K562 (cell line): Measurements from ENCODE around the gene CEBPZ. TPM values are rescaled to one million over a fixed set of nuclear protein-coding genes. Genes with fewer than 3 reads are reported as not detected.

Source experiments
- ATAC-seq: fragments of 200-7000 bp; cut with Tn5 transposase; 3 replicates; pipeline ENCODE4 v1.9.1; 2020; ENCODE audit warnings: moderate library complexity
- BruUV-seq: library from RNA; stranded (reverse); fragments of 400-500 nt; replicated peaks from 2 replicates; lab custom pipeline; 2021; lab: Mats Ljungman, UMichigan
- CTCF ChIA-PET: fragments of 300-600 bp; formaldehyde crosslinking; extraction: SDS; loops from one replicate; lab custom pipeline; 2021; ENCODE audit warnings: low intra/inter-chr PET ratio; lab: Yijun Ruan, JAX
- POLR2A ChIA-PET: fragments of 300-600, 350-650 bp; sonication (Branson Sonifier 250); formaldehyde crosslinking; extraction: SDS; loops from one replicate; lab custom pipeline; 2021; ENCODE audit warnings: antibody characterized with exemption, inconsistent platforms; lab: Yijun Ruan, JAX
- DNase-seq, 4 experiments: peaks; one replicate each; pipeline versions ENCODE4 v3.0.0 to v3.0.0-alpha.2; 2011 to 2018; ENCODE audit warnings: low spot score in 3 of 4, mixed read lengths in 3 of 4; ENCODE audit errors: extremely low read depth in 1 of 4
- FAIRE-seq: peaks from 2 replicates; lab custom pipeline; 2011; peaks lifted over from hg19 to GRCh38; lab: Jason Lieb, UNC
- H2AFZ ChIP-seq: 2 replicates; pipeline ENCODE4 v1.6.0; 2011; ENCODE audit warnings: low read depth, low read length, control low read depth, inconsistent platforms
- H3K27ac ChIP-seq: fragments of 200-600 bp; 3 replicates; pipeline ENCODE4 v1.8.0; 2011; ENCODE audit warnings: low read depth, mild to moderate bottlenecking, control low read depth, inconsistent platforms, low read length, moderate library complexity, mixed read lengths; ENCODE audit errors: extremely low read depth
- H3K27me3 ChIP-seq, 2 experiments: fragments of 300-600 bp in 1 of 2; 2 replicates in 1 of 2; 3 replicates in 1 of 2; pipeline versions ENCODE4 v1.6.0 to v1.8.0; 2011; ENCODE audit warnings: inconsistent platforms in 2 of 2, low read length in 2 of 2, mild to moderate bottlenecking in 1 of 2, mixed read lengths in 1 of 2, moderate library complexity in 1 of 2; ENCODE audit not compliant: control insufficient read depth in 2 of 2, insufficient read depth in 2 of 2
- H3K36me3 ChIP-seq: fragments of 300-600 bp; 3 replicates; pipeline ENCODE4 v1.8.0; 2011; ENCODE audit warnings: mild to moderate bottlenecking, low read length, inconsistent platforms; ENCODE audit not compliant: control insufficient read depth, insufficient read depth
- H3K4me1 ChIP-seq, 2 experiments: fragments of 200-600 bp in 1 of 2; replicated peaks in 1 of 2; 2 replicates in 1 of 2; 3 replicates in 1 of 2; pipeline versions ENCODE4 v1.5.1 to v1.8.0; 2011; ENCODE audit warnings: inconsistent platforms in 2 of 2, low read length in 2 of 2, mild to moderate bottlenecking in 1 of 2, mixed read lengths in 1 of 2, moderate library complexity in 1 of 2; ENCODE audit not compliant: control insufficient read depth in 2 of 2, insufficient read depth in 2 of 2
- H3K4me2 ChIP-seq: 2 replicates; pipeline ENCODE4 v1.6.1; 2011; ENCODE audit warnings: low read length, control low read depth, inconsistent platforms, mixed read lengths; ENCODE audit not compliant: insufficient read depth
- H3K4me3 ChIP-seq: fragments of 200-600 bp; sonication (generic), shearing (Covaris generic); 2 replicates; pipeline ENCODE4 v1.5.1; 2016; ENCODE audit warnings: control low read depth, inconsistent platforms
- H3K79me2 ChIP-seq: fragments of 200-600 bp; 3 replicates; pipeline ENCODE4 v1.8.0; 2011; ENCODE audit warnings: low read length, inconsistent platforms; ENCODE audit not compliant: control insufficient read depth, insufficient read depth
- H3K9ac ChIP-seq, 2 experiments: 2 replicates each; pipeline versions ENCODE4 v1.6.0 to v1.6.1; 2011; ENCODE audit warnings: low read depth in 2 of 2, low read length in 2 of 2, control low read depth in 1 of 2, inconsistent platforms in 1 of 2, mild to moderate bottlenecking in 1 of 2, mixed read lengths in 1 of 2; ENCODE audit not compliant: insufficient read depth in 1 of 2
- H3K9me1 ChIP-seq: one replicate; pipeline ENCODE4 v1.6.0; 2011; ENCODE audit warnings: inconsistent platforms, mild to moderate bottlenecking, low read length, moderate library complexity; ENCODE audit not compliant: control insufficient read depth, insufficient read depth
- H3K9me3 ChIP-seq: replicated peaks from 2 replicates; pipeline ENCODE4 v1.5.1; 2011; ENCODE audit warnings: low read depth, low read length, inconsistent platforms; ENCODE audit not compliant: control insufficient read depth, insufficient read depth
- H4K20me1 ChIP-seq: replicated peaks from 2 replicates; pipeline ENCODE4 v1.6.1; 2011; ENCODE audit warnings: low read length, inconsistent platforms, mixed read lengths; ENCODE audit not compliant: control insufficient read depth, insufficient read depth
- CGGBP1 ChIP-seq: fragments of 250-450 bp; sonication (Bioruptor Pico); IDR thresholded peaks from 2 replicates; pipeline ENCODE4 v1.9.0; 2021; ENCODE audit warnings: mild to moderate bottlenecking
- EHMT2 ChIP-seq: fragments of 450-650 bp; IDR thresholded peaks from 2 replicates; pipeline ENCODE4 v1.6.1; 2018; ENCODE audit warnings: antibody characterized with exemption
- FOXO4 ChIP-seq: fragments of 450-650 bp; formaldehyde crosslinking; IDR thresholded peaks from 2 replicates; pipeline ENCODE4 v1.4.0; 2020; ENCODE audit warnings: mild to moderate bottlenecking, moderate library complexity
- MIER1 ChIP-seq: fragments of 450-650 bp; IDR thresholded peaks from 2 replicates; pipeline ENCODE4 v1.6.1; 2016; ENCODE audit warnings: antibody characterized with exemption, mild to moderate bottlenecking, low read depth
- SMARCC2 ChIP-seq: fragments of 450-650 bp; IDR thresholded peaks from 2 replicates; pipeline ENCODE4 v1.6.1; 2017; ENCODE audit warnings: antibody characterized with exemption, moderate library complexity, mild to moderate bottlenecking, low read depth
- ZNF140 ChIP-seq: fragments of 250-450 bp; sonication (Bioruptor Pico); IDR thresholded peaks from 2 replicates; pipeline ENCODE4 v1.8.0; 2021; ENCODE audit warnings: moderate library complexity, mild to moderate bottlenecking, inconsistent platforms
- WGBS: fragments of 100-300 bp; shearing (Covaris generic); methylation state at CpG from one replicate; pipeline ENCODE4 v1.1.6; 2016; ENCODE audit warnings: low coverage, mixed read lengths; ENCODE audit not compliant: insufficient coverage; ENCODE audit errors: missing lambda C conversion rate; 5-methylcytosine and 5-hydroxymethylcytosine counted together
- in situ Hi-C: fragments of 300-500 bp; cut with MboI; formaldehyde crosslinking; loops from 4 replicates; pipeline ENCODE4 v1.15.0; 2018; ENCODE audit warnings: inconsistent platforms, mixed read lengths
- intact Hi-C: fragments of 100-400 bp; cut with micrococcal nuclease; formaldehyde crosslinking; loops from 2 replicates; pipeline ENCODE4 v1.14.2; 2022
- polyA plus RNA-seq, 8 experiments: library from polyadenylated mRNA; depleted of rRNA in 4 of 8; stranded (reverse) in 5 of 8; unstranded in 3 of 8; fragments of >200 nt; fragmentation: Nextera tagmentation in 2 of 8; fragmentation: Illumina TruSeq in 1 of 8; extraction: Ambion mirVana in 2 of 8; extraction: Trizol in 1 of 8; gene quantifications; 2 replicates each; pipeline versions ENCODE4 v1.2.1 to v1.2.3, GENCODE V29; 2011 to 2014; ENCODE audit warnings: inconsistent platforms in 1 of 8, missing spikeins in 1 of 8
- total RNA-seq, 7 experiments: library from RNA; depleted of rRNA in 6 of 7; stranded (reverse); fragments of >200 nt in 6 of 7; fragmentation: Illumina TruSeq in 2 of 7; extraction: Trizol in 2 of 7; gene quantifications; 2 replicates each; pipeline versions ENCODE4 v1.2.1 to v1.2.3, GENCODE V29; 2011 to 2021; ENCODE audit warnings: low replicate concordance in 1 of 7
- TF ChIP-seq, protein P1 (sequence below), 2 experiments: fragments of 450-650 bp; formaldehyde crosslinking in 1 of 2; IDR thresholded peaks; 2 replicates each; pipeline versions ENCODE4 v1.4.0 to v1.6.1; 2014 to 2020; ENCODE audit warnings: mild to moderate bottlenecking in 2 of 2, borderline replicate concordance in 1 of 2, low read depth in 1 of 2

The CEBPZ gene
- total and polyA plus RNA-seq, 9 of the 15 experiments (the other 6 are each of a cell fraction or from before 2014, with no cell fraction given), result 49.7 to 160 (median 82.8) TPM

DNA sequence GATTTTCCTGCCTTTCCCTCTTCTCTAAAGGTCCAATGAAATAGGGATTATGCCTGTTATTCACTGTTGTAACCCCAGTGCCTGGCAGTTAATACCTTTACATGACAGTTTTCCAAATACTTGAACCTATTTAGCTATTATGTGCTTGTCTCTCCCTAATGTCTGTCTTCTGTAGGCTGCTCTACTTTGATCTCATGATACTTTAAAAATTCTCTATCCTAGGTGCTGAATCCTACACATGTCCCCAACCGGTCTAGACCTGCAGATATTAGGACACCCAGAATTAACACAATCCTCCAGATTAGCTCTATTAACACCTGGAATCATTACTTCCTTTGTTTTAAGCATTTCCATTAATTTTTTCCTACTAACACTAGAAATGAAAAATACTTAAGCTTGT lies 7.3 kb downstream of the CEBPZ start:
- 75% methylated on average over 1 of the region's 1 CpG for WGBS
- no peak overlapping the region for H3K9ac ChIP-seq
- DNase-seq (no peak), FAIRE-seq (no peak), ATAC-seq (peak; percentile 50; the same call in 2 of the 3 replicates)
- TF ChIP-seq SMARCC2 (no peak), MIER1 (peak; percentile 73), EHMT2 (peak; percentile 84), FOXO4 (no peak), CGGBP1 (CRISPR knock-in tag) (no peak), ZNF140 (CRISPR knock-in tag) (no peak)
- TF ChIP-seq, protein P1, sequence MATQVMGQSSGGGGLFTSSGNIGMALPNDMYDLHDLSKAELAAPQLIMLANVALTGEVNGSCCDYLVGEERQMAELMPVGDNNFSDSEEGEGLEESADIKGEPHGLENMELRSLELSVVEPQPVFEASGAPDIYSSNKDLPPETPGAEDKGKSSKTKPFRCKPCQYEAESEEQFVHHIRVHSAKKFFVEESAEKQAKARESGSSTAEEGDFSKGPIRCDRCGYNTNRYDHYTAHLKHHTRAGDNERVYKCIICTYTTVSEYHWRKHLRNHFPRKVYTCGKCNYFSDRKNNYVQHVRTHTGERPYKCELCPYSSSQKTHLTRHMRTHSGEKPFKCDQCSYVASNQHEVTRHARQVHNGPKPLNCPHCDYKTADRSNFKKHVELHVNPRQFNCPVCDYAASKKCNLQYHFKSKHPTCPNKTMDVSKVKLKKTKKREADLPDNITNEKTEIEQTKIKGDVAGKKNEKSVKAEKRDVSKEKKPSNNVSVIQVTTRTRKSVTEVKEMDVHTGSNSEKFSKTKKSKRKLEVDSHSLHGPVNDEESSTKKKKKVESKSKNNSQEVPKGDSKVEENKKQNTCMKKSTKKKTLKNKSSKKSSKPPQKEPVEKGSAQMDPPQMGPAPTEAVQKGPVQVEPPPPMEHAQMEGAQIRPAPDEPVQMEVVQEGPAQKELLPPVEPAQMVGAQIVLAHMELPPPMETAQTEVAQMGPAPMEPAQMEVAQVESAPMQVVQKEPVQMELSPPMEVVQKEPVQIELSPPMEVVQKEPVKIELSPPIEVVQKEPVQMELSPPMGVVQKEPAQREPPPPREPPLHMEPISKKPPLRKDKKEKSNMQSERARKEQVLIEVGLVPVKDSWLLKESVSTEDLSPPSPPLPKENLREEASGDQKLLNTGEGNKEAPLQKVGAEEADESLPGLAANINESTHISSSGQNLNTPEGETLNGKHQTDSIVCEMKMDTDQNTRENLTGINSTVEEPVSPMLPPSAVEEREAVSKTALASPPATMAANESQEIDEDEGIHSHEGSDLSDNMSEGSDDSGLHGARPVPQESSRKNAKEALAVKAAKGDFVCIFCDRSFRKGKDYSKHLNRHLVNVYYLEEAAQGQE (IDR thresholded peaks at IDR 0.05; ENCODE audit: borderline replicate concordance), result peak; percentile 78
- TF ChIP-seq, protein P1 (CRISPR knock-in tag; IDR thresholded peaks at IDR 0.05; ENCODE audit: low read depth), result no peak
- H3K79me2 ChIP-seq, result peaks cover 66% of the 10 kb centered on the region
- no peak overlapping the region for H3K27ac ChIP-seq
- peaks cover 87% of the 10 kb centered on the region for H3K36me3 ChIP-seq
- BruUV-seq, result no TSS peak
- no peak overlapping the region for H3K4me2 ChIP-seq
- intact Hi-C loops, result no loop called here
- H4K20me1 ChIP-seq, result peaks cover 7% of the 10 kb centered on the region; the same call in 1 of the 2 replicates
- CTCF ChIA-PET, result no interaction called here
- no peaks in the 10 kb centered on the region for H3K9me3 ChIP-seq
- in situ Hi-C loops, result no loop called here
- peaks cover 0 to 6% of the 10 kb centered on the region in 2 experiments; a peak in 2 of 5 replicates for H3K4me1 ChIP-seq
- POLR2A ChIA-PET, result no interaction called here
- no peak overlapping the region for H2AFZ ChIP-seq
- H3K9me1 ChIP-seq, result peaks cover 2% of the 10 kb centered on the region
- H3K27me3 ChIP-seq, result no peaks in the 10 kb centered on the region
- no peak overlapping the region for H3K4me3 ChIP-seq
